WI38 (cell line): Measurements from ENCODE around the gene APAF1.

ENCODE experiments used
- H3K4me3 ChIP-seq: 2 replicates; pipeline ENCODE4 v1.5.1; 2011; ENCODE audit warnings: low read depth, mild to moderate bottlenecking, control low read depth, low read length
- CTCF ChIP-seq: IDR thresholded peaks from 2 replicates; pipeline ENCODE4 v1.5.1; 2012; ENCODE audit warnings: low read depth, mild to moderate bottlenecking, control low read depth, low read length

APAF1 gene

GRCh38 chr12:98646294-98647090 lies 1.4 kb downstream of the APAF1 start:
- TF ChIP-seq CTCF = no peak
- H3K4me3 ChIP-seq = peak overlapping the region; percentile 98

- no peak overlapping the region for H3K4me3 ChIP-seq
- TF ChIP-seq CTCF = no peak
Observed at GRCh38 chr12:98651328-98651727, 6.2 kb downstream of the APAF1 start.

- no peak overlapping the region for H3K4me3 ChIP-seq
- TF ChIP-seq CTCF = peak; percentile 46; the same call in 1 of the 2 replicates
Observed at GRCh38 chr12:98653866-98654493, 8.9 kb downstream of the APAF1 start.

GRCh38 chr12:98656289-98657101 lies 11.4 kb downstream of the APAF1 start:
- no peak overlapping the region for H3K4me3 ChIP-seq
- no peak for TF ChIP-seq CTCF

GRCh38 chr12:98660521-98660920 lies 15.4 kb downstream of the APAF1 start:
- TF ChIP-seq CTCF = no peak
- H3K4me3 ChIP-seq = no peak overlapping the region

GRCh38 chr12:98669751-98670150 lies 24.7 kb downstream of the APAF1 start:
- TF ChIP-seq CTCF = no peak
- no peak overlapping the region for H3K4me3 ChIP-seq
